H1 (cell line): Measurements from ENCODE around the gene LRRC42. TPM values are rescaled to one million over a fixed set of nuclear protein-coding genes. Genes with fewer than 3 reads are reported as not detected.

Source experiments
- CTCF ChIA-PET: fragments of 300-600 bp; sonication (Branson Sonifier 250); formaldehyde crosslinking; loops from one replicate; lab custom pipeline; 2021; ENCODE audit not compliant: partially characterized antibody; lab: Charles Lee
- POLR2A ChIA-PET: fragments of 300-600 bp; sonication (Branson Sonifier 250); formaldehyde crosslinking; loops from one replicate; lab custom pipeline; 2021; ENCODE audit warnings: inconsistent platforms; ENCODE audit not compliant: partially characterized antibody; lab: Charles Lee
- DNase-seq, 2 experiments: peaks; one replicate each; pipeline versions ENCODE4 v3.0.0 to v3.0.0-alpha.2; 2010 to 2022; ENCODE audit warnings: low spot score in 2 of 2, low read depth in 1 of 2, mixed read lengths in 1 of 2
- FAIRE-seq: peaks from 2 replicates; lab custom pipeline; 2011; peaks lifted over from hg19 to GRCh38; lab: Jason Lieb, UNC
- H2AFZ ChIP-seq: 2 replicates; pipeline ENCODE4 v1.8.1; 2012; ENCODE audit warnings: low read length, inconsistent platforms
- H2AK5ac ChIP-seq: 2 replicates; pipeline ENCODE4 v1.6.1; 2013; ENCODE audit warnings: low read depth, low read length
- H2BK120ac ChIP-seq: replicated peaks from 2 replicates; pipeline ENCODE3; 2013; ENCODE audit warnings: low read depth, low read length, inconsistent platforms
- H2BK12ac ChIP-seq: 2 replicates; pipeline ENCODE4 v1.6.1; 2013; ENCODE audit warnings: low read depth, low read length
- H2BK15ac ChIP-seq: 2 replicates; pipeline ENCODE4 v1.6.1; 2013; ENCODE audit warnings: low read length
- H2BK20ac ChIP-seq: 2 replicates; pipeline ENCODE4 v1.6.1; 2013; ENCODE audit warnings: low read length
- H2BK5ac ChIP-seq: 2 replicates; pipeline ENCODE4 v1.6.1; 2013; ENCODE audit warnings: low read depth, low read length
- H3K14ac ChIP-seq: 2 replicates; pipeline ENCODE4 v1.6.1; 2013; ENCODE audit warnings: inconsistent platforms; ENCODE audit not compliant: insufficient read length
- H3K18ac ChIP-seq: 2 replicates; pipeline ENCODE4 v1.6.1; 2013; ENCODE audit warnings: low read length; ENCODE audit errors: extremely low read depth
- H3K23ac ChIP-seq: 2 replicates; pipeline ENCODE4 v1.6.1; 2013; ENCODE audit warnings: inconsistent platforms; ENCODE audit not compliant: insufficient read length
- H3K23me2 ChIP-seq: 2 replicates; pipeline ENCODE4 v1.6.1; 2013; ENCODE audit warnings: low read depth, low read length
- H3K27ac ChIP-seq: 2 replicates; pipeline ENCODE4 v1.6.1; 2011; ENCODE audit warnings: low read depth, low read length, inconsistent platforms
- H3K27me3 ChIP-seq, 4 experiments: replicated peaks in 1 of 4; 1 replicate in 1 of 4; 2 replicates in 3 of 4; pipeline versions ENCODE4 v1.6.1 to v1.8.1; 2011 to 2013; ENCODE audit warnings: low read length in 3 of 4, mild to moderate bottlenecking in 3 of 4, inconsistent platforms in 2 of 4, mixed read lengths in 2 of 4, moderate library complexity in 1 of 4; ENCODE audit not compliant: control insufficient read depth in 3 of 4, insufficient read depth in 3 of 4; ENCODE audit errors: extremely low read depth in 1 of 4
- H3K36me3 ChIP-seq, 4 experiments: 2 replicates each; pipeline versions ENCODE4 v1.6.1 to v1.8.1; 2011 to 2013; ENCODE audit warnings: mild to moderate bottlenecking in 4 of 4, low read length in 3 of 4, moderate library complexity in 2 of 4, control low read depth in 1 of 4, inconsistent platforms in 1 of 4; ENCODE audit not compliant: insufficient read depth in 4 of 4, control insufficient read depth in 2 of 4
- H3K4ac ChIP-seq: replicated peaks from 2 replicates; pipeline ENCODE3; 2013; ENCODE audit warnings: low read length, low read depth, mixed read lengths, inconsistent platforms; ENCODE audit not compliant: insufficient read length
- H3K4me1 ChIP-seq, 4 experiments: replicated peaks in 1 of 4; 1 replicate in 1 of 4; 2 replicates in 3 of 4; pipeline versions ENCODE4 v1.6.1 to v1.8.1; 2011 to 2013; ENCODE audit warnings: low read length in 3 of 4, inconsistent platforms in 2 of 4, mixed read lengths in 1 of 4; ENCODE audit not compliant: insufficient read depth in 4 of 4, control insufficient read depth in 3 of 4
- H3K4me2 ChIP-seq, 2 experiments: 2 replicates each; pipeline versions ENCODE4 v1.6.1 to v1.8.1; 2011 to 2013; ENCODE audit warnings: low read depth in 2 of 2, low read length in 2 of 2, control low read depth in 1 of 2, inconsistent platforms in 1 of 2, mild to moderate bottlenecking in 1 of 2; ENCODE audit not compliant: insufficient read depth in 1 of 2
- H3K4me3 ChIP-seq, 4 experiments: fragments of 200-600, 300-600 bp in 1 of 4; sonication (generic), shearing (Covaris generic), sonication (Bioruptor Twin) in 1 of 4; 2 replicates each; pipeline versions ENCODE4 v1.5.1 to v1.8.1; 2011 to 2016; ENCODE audit warnings: low read length in 4 of 4, low read depth in 3 of 4, control low read depth in 2 of 4, inconsistent platforms in 2 of 4, mild to moderate bottlenecking in 2 of 4, mixed read lengths in 1 of 4, moderate library complexity in 1 of 4; ENCODE audit not compliant: insufficient read depth in 2 of 4; ENCODE audit errors: extremely low read depth in 1 of 4
- H3K56ac ChIP-seq: replicated peaks from 2 replicates; pipeline ENCODE3; 2013; ENCODE audit warnings: low read depth, mild to moderate bottlenecking, mixed read lengths, low read length, inconsistent platforms; ENCODE audit not compliant: insufficient read length
- H3K79me1 ChIP-seq: 2 replicates; pipeline ENCODE4 v1.6.1; 2013; ENCODE audit warnings: low read depth, low read length, control low read depth
- H3K79me2 ChIP-seq, 2 experiments: 2 replicates each; pipeline versions ENCODE4 v1.6.1 to v1.8.1; 2012 to 2013; ENCODE audit warnings: low read length in 2 of 2, mild to moderate bottlenecking in 2 of 2, inconsistent platforms in 1 of 2; ENCODE audit not compliant: insufficient read depth in 2 of 2, control insufficient read depth in 1 of 2
- H3K9ac ChIP-seq, 4 experiments: replicated peaks in 1 of 4; 1 replicate in 1 of 4; 2 replicates in 3 of 4; pipeline versions ENCODE4 v1.6.1 to v1.8.1; 2011 to 2013; ENCODE audit warnings: low read depth in 3 of 4, low read length in 3 of 4, control low read depth in 2 of 4, mild to moderate bottlenecking in 2 of 4, moderate library complexity in 2 of 4, inconsistent platforms in 1 of 4; ENCODE audit errors: extremely low read depth in 1 of 4
- H3K9me3 ChIP-seq, 2 experiments: 2 replicates each; pipeline versions ENCODE4 v1.6.1 to v1.8.1; 2012 to 2013; ENCODE audit warnings: mild to moderate bottlenecking in 2 of 2, moderate library complexity in 2 of 2, control low read depth in 1 of 2, inconsistent platforms in 1 of 2, low read depth in 1 of 2, low read length in 1 of 2, mixed read lengths in 1 of 2; ENCODE audit not compliant: insufficient read depth in 2 of 2
- H4K20me1 ChIP-seq, 2 experiments: replicated peaks in 1 of 2; 2 replicates each; pipeline versions ENCODE3 to v1.8.1; 2011 to 2013; ENCODE audit warnings: inconsistent platforms in 2 of 2, low read length in 2 of 2, mild to moderate bottlenecking in 1 of 2; ENCODE audit not compliant: insufficient read depth in 2 of 2, control insufficient read depth in 1 of 2
- H4K5ac ChIP-seq: 2 replicates; pipeline ENCODE4 v1.6.1; 2013; ENCODE audit warnings: low read length, low read depth, mixed read lengths, inconsistent platforms; ENCODE audit not compliant: insufficient read length
- H4K8ac ChIP-seq: 2 replicates; pipeline ENCODE4 v1.8.0; 2013; ENCODE audit warnings: mild to moderate bottlenecking, moderate library complexity, low read length, inconsistent platforms; ENCODE audit not compliant: insufficient read depth; ENCODE audit errors: extremely low read depth
- H4K91ac ChIP-seq: replicated peaks from 2 replicates; pipeline ENCODE3; 2013; ENCODE audit warnings: low read length, mixed read lengths, inconsistent platforms; ENCODE audit not compliant: insufficient read length
- HDAC6 ChIP-seq: IDR thresholded peaks from one replicate; pipeline ENCODE4 v1.7.1; 2012; ENCODE audit warnings: low read depth, mild to moderate bottlenecking, inconsistent platforms, low read length, moderate library complexity
- KDM5A ChIP-seq: fragments of 200-600 bp; IDR thresholded peaks from 2 replicates; pipeline ENCODE4 v1.7.1; 2012; ENCODE audit warnings: mild to moderate bottlenecking, low read length, inconsistent platforms, mixed read lengths
- RNF2 ChIP-seq: fragments of 200-900, 300-1000 bp; sonication (generic); IDR thresholded peaks from 2 replicates; pipeline ENCODE4 v1.7.1; 2016; ENCODE audit warnings: borderline replicate concordance, low read depth, mild to moderate bottlenecking, antibody characterized with exemption, low read length; ENCODE audit not compliant: poor library complexity, severe bottlenecking; ENCODE audit errors: missing control alignments
- SAP30 ChIP-seq: fragments of 300-600 bp; sonication (generic); IDR thresholded peaks from 2 replicates; pipeline ENCODE4 v1.7.1; 2012; ENCODE audit warnings: low read length, moderate library complexity, mild to moderate bottlenecking, inconsistent platforms; ENCODE audit not compliant: insufficient read depth, insufficient replicate concordance
- SIX5 ChIP-seq: IDR thresholded peaks from 2 replicates; pipeline ENCODE4 v1.6.1; 2011; ENCODE audit warnings: mild to moderate bottlenecking, low read depth, low read length
- TEAD4 ChIP-seq: IDR thresholded peaks from 2 replicates; pipeline ENCODE4 v1.6.1; 2012; ENCODE audit warnings: low read depth, low read length, inconsistent platforms, mixed read lengths
- ZNF274 ChIP-seq: IDR thresholded peaks from 2 replicates; pipeline ENCODE4 v1.7.0; 2012; ENCODE audit warnings: low read length, borderline replicate concordance; ENCODE audit errors: extremely low read depth
- WGBS, 2 experiments: shearing (Covaris generic) in 1 of 2; methylation state at CpG; one replicate each; pipeline versions ENCODE4 v1.1.6 to v1.1.7; 2013 to 2015; ENCODE audit warnings: low lambda C conversion rate in 2 of 2, mixed read lengths in 2 of 2, inconsistent platforms in 1 of 2, low coverage in 1 of 2, missing lambda C conversion rate in 1 of 2; ENCODE audit not compliant: insufficient replicate concordance in 2 of 2, insufficient coverage in 1 of 2, insufficient read length in 1 of 2; ENCODE audit errors: extremely low coverage in 1 of 2, missing lambda C conversion rate in 1 of 2; 5-methylcytosine and 5-hydroxymethylcytosine counted together
- polyA plus RNA-seq, 7 experiments: library from polyadenylated mRNA; depleted of rRNA in 3 of 7; stranded (reverse) in 5 of 7; unstranded in 2 of 7; fragments of >200 nt in 5 of 7; fragments of 200-250 nt in 2 of 7; gene quantifications; 1 replicate in 5 of 7; 2 replicates in 1 of 7; 4 replicates in 1 of 7; pipeline versions ENCODE4 v1.2.1 to v1.2.3, GENCODE V29; 2011 to 2013; ENCODE audit warnings: missing spikeins in 2 of 7, mixed read lengths in 2 of 7
- total RNA-seq: library from RNA; stranded (reverse); fragmentation: NEBNext Ultra II Directional; extraction: Animal tissue kit (Norgen Biotek cat#: 25700); gene quantifications from 2 replicates; pipeline ENCODE4 v1.2.1, GENCODE V29; 2021

Gene LRRC42
- total and polyA plus RNA-seq, 2 of the 8 experiments (the other 6 are each of a cell fraction or from before 2014, with no cell fraction given), result 38.2 to 54.1 TPM

DNA sequence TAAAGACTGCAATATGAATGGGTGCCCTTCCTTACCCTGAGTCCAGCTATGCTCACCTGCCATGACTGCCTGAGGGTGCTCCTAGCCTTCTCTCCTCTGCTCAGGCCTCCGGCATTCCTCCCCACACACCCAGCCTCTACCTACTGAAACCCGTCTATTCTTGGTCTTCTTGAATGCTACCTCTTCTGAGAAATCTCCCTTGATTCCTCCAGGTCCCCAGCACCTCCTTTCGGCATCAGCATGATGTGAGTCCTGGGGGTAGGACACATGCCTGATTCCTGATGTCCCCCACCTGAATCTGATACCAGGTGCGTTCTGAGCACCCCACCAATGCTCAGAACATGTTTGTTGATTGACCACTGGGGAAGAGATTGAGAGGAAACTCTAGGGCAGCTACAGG is 63.3 kb downstream of the LRRC42 start:
- Histone ChIP-seq H2BK15ac (no peak overlapping the region), H3K4me3 (no peak overlapping the region), H3K4me2 (no peak overlapping the region), H3K9me3 (peaks cover 3 to 12% of the 10 kb centered on the region in 2 experiments; a peak in 3 of 4 replicates), H4K8ac (no peak overlapping the region), H3K79me2 (no peaks in the 10 kb centered on the region), H3K27ac (no peak overlapping the region), H3K9ac (no peak overlapping the region), H4K5ac (no peak overlapping the region), H3K27me3 (no peaks in the 10 kb centered on the region), H4K91ac (no peak overlapping the region), H4K20me1 (no peaks in the 10 kb centered on the region), H3K36me3 (no peaks in the 10 kb centered on the region), H3K23me2 (no peaks in the 10 kb centered on the region; the same call in 1 of the 2 replicates), H3K4ac (no peak overlapping the region), H2BK120ac (no peak overlapping the region), H2AFZ (no peak overlapping the region), H2BK20ac (no peak overlapping the region), H3K18ac (no peak overlapping the region), H3K4me1 (peaks cover 0 to 3% (median 0%) of the 10 kb centered on the region in 4 experiments; a peak in 1 of 7 replicates), H2BK5ac (no peak overlapping the region), H3K79me1 (no peaks in the 10 kb centered on the region), H3K14ac (no peak overlapping the region), H2BK12ac (no peak overlapping the region), H3K56ac (no peak overlapping the region), H3K23ac (no peak overlapping the region), H2AK5ac (no peak overlapping the region)
- ChIA-PET POLR2A (no interaction called here), CTCF (interaction anchor here (1.0 to 2.4 kb wide), 5 partner anchors 8 to 149 kb away, joined by 3 to 8 read pairs (median 6); partner anchors contain the start of gene LDLRAD1)
- DNase-seq, result no peak
- FAIRE-seq, result no peak
- WGBS, 2 experiments, result 90% methylated on average over 4 of the region's 4 CpGs; no CpG with 5 or more reads in 1 of the 2 experiments
- no peak for TF ChIP-seq KDM5A
- TF ChIP-seq HDAC6, result no peak
- no peak for TF ChIP-seq RNF2
- TF ChIP-seq SAP30, result no peak
- no peak for TF ChIP-seq SIX5
- no peak for TF ChIP-seq TEAD4
- no peak for TF ChIP-seq ZNF274
